ENCODE data around the gene TYW1.
A peak's percentile ranks its signal among the peaks of the same experiment; 100 is the strongest.
"Not testable (repeated sequence)": the region's sequence is repeated elsewhere in the genome, so short reads cannot be mapped to it uniquely, and the experiment has no call there.

Gene TYW1

DNA sequence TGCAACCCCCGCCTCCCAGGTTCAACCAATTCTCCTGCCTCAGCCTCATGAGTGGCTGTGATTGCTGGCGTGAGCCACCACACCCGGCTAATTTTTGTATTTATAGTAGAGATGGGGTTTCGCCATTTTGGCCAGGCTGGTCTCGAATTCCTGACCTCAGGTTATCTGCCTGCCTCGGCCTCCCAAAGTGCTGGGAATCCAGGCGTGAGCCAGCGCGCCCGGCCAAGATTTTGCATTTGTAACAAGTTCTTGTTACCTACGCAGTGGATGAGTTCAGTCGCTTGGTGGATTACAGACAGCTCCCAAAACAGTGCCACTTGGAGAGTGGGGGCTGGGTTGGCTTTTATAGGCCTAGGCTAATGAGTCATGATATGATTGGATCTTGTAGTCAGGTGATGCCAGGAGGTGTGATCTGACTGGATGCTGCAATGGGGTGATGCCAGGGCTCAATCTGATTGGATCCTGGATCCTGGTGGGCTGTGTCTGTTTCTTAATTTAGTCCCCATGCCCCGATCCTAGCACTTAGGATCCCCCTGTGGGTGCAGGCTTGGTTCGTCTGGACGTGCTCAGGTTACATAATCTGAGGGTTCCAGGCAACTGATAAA, 21.5 kb upstream of the TYW1 start:
- TF ChIP-seq CTCF (IDR thresholded peaks at IDR 0.05; ENCODE audit: control insufficient read depth, extremely low read depth, insufficient read depth): no peak
- DNase-seq (ENCODE audit: low read depth): no peak
- no peak overlapping the region for H3K4me3 ChIP-seq (ENCODE audit: low read depth, low read length)

DNA sequence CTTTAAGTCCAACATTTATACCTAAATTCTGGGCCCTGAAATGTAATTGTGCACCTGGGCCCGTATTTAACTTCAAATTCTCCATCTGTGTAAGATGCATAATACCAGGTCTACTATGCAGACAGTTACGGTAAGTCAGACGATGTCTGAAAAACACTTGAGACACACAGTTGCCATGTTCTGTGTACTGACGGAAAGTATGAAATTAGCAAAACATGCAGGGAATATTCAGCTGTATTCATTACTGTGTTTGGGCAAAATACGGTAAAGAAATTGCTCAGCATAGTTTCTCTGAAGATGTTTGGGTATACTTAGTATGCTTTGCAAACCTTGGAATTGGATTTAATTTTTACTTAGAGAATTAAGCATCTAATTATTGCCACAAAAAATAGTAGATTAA, 18.3 kb upstream of the TYW1 start:
- H3K4me3 ChIP-seq (ENCODE audit: low read depth, low read length); DNase-seq (ENCODE audit: low read depth): not testable (repeated sequence)

GRCh38 chr7:66979013-66979412, 17.6 kb upstream of the TYW1 start:
- not testable (repeated sequence) for DNase-seq (ENCODE audit: low read depth); H3K4me3 ChIP-seq (ENCODE audit: low read depth, low read length)

- not testable (repeated sequence) for DNase-seq (ENCODE audit: low read depth); H3K4me3 ChIP-seq (ENCODE audit: low read depth, low read length)
These were observed 16.3 kb upstream of the TYW1 start for GRCh38 chr7:66980336-66980735.

DNA sequence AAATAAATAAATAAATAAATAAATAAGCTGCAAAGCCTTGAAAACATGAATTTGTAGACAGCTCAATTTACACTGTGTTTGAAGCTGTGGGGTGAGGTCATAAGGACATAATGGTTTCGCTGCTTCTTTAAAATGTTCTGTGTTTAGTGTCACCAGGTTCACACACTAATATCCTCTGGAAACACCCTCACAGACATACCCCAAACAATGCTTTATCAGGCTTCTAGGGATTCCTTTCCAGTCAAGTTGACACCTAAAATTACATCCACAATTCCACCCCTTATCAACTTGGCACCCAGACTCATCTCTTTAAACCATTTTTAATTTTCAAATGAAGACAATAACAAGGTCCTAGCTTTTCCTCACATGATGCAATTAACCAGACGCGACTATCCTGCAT, 7.1 kb upstream of the TYW1 start:
- DNase-seq (ENCODE audit: low read depth); H3K4me3 ChIP-seq (ENCODE audit: low read depth, low read length): not testable (repeated sequence)

- not testable (repeated sequence) for DNase-seq (ENCODE audit: low read depth)
- peak overlapping the region; percentile 84 for H3K4me3 ChIP-seq (ENCODE audit: low read depth, low read length)
These were observed 2.6 kb upstream of the TYW1 start for GRCh38 chr7:66994051-66994450.

DNA sequence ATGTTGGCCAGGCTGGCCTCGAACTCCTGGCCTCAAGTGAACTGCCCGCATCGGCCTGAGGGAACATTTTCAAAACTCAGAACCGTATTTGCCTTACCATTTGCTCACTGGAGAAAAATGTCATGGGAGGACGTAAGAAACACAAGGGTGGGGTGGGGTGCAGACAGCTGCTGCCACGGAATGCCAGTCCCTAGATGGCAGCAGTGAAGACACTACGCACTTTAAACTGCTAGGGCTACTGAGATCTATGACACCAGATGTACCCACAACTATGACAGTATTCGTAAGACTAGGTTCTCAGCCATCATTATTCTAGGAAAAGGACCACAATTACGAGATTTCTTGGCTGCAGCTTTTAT, 2.0 kb upstream of the TYW1 start:
- H3K4me3 ChIP-seq (ENCODE audit: low read depth, low read length): peak overlapping the region; percentile 84
- DNase-seq (ENCODE audit: low read depth): peak; percentile 48
- TF ChIP-seq CTCF (IDR thresholded peaks at IDR 0.05; ENCODE audit: control insufficient read depth, extremely low read depth, insufficient read depth): peak; percentile 51

- peak within 1 kb of the TSS; percentile 84 for H3K4me3 ChIP-seq (ENCODE audit: low read depth, low read length)
- DNase-seq (ENCODE audit: low read depth): peak; percentile 99
- peak; percentile 28; the same call in 1 of the 2 replicates for TF ChIP-seq CTCF (IDR thresholded peaks at IDR 0.05; ENCODE audit: control insufficient read depth, extremely low read depth, insufficient read depth)
These were observed 1.4 kb upstream of the TYW1 start, which contains the start of gene SBDS for GRCh38 chr7:66995050-66995776. Gene SBDS, minus strand, starts transcription at chr7:66995586. Its CDS starts 169 bp downstream, at chr7:66995417.

DNA sequence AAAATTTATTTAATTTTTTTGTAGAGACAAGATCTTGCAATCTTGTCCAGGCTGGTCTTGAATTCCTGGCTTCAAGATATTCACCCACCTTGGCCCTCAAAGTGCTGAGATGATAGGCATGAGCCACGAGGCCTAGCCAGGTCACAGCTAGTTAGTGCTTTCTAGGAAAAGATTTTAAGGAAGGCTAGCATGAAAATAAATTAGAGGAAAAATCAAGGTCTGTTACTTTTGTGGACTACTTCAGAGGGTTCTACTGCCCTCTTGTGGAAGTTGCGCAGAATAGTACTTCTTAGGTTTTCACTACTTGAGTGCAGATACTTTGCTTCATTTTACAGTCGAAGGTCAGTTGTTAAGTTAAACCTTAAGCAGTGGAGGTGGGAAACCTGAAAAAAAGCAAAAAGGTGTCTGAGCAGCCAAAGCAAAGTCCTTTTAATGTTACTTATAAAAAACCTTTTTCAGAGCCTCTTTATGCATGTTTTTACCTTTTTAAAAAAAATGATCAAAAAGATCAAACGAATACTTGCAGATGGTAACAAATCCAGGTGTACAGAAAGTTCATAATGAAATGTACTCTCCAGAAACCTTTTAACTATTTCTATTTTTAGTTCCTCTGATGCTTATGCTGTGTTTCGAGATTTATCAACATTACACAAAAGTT, 4.1 kb downstream of the TYW1 start:
- H3K4me3 ChIP-seq (ENCODE audit: low read depth, low read length); DNase-seq (ENCODE audit: low read depth): not testable (repeated sequence)
- peak; percentile 31; the same call in 1 of the 2 replicates for TF ChIP-seq CTCF (IDR thresholded peaks at IDR 0.05; ENCODE audit: control insufficient read depth, extremely low read depth, insufficient read depth)

GRCh38 chr7:67004145-67004544, 7.5 kb downstream of the TYW1 start:
- not testable (repeated sequence) for DNase-seq (ENCODE audit: low read depth); H3K4me3 ChIP-seq (ENCODE audit: low read depth, low read length)
